LoVo (cell line): ENCODE results near the gene TRAF3.

ENCODE experiments used
- DNase-seq: peaks from one replicate; pipeline ENCODE4 v3.0.0-alpha.2; 2016; ENCODE audit warnings: low spot score

The TRAF3 gene, protein sequence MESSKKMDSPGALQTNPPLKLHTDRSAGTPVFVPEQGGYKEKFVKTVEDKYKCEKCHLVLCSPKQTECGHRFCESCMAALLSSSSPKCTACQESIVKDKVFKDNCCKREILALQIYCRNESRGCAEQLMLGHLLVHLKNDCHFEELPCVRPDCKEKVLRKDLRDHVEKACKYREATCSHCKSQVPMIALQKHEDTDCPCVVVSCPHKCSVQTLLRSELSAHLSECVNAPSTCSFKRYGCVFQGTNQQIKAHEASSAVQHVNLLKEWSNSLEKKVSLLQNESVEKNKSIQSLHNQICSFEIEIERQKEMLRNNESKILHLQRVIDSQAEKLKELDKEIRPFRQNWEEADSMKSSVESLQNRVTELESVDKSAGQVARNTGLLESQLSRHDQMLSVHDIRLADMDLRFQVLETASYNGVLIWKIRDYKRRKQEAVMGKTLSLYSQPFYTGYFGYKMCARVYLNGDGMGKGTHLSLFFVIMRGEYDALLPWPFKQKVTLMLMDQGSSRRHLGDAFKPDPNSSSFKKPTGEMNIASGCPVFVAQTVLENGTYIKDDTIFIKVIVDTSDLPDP

GRCh38 chr14:102776761-102777710 is at the start of gene TRAF3:
TSS of gene TRAF3 (plus strand) at chr14:102777449. CDS start at chr14:102870202, 92,753 bp downstream.
- DNase-seq: peak; percentile 44

GRCh38 chr14:102728501-102728900 is 48.7 kb upstream of the TRAF3 start:
- DNase-seq: no peak

GRCh38 chr14:102729268-102729667 is 48.0 kb upstream of the TRAF3 start:
- DNase-seq: no peak

- DNase-seq: no peak
Observed at GRCh38 chr14:102729825-102730224, 47.4 kb upstream of the TRAF3 start.

DNA sequence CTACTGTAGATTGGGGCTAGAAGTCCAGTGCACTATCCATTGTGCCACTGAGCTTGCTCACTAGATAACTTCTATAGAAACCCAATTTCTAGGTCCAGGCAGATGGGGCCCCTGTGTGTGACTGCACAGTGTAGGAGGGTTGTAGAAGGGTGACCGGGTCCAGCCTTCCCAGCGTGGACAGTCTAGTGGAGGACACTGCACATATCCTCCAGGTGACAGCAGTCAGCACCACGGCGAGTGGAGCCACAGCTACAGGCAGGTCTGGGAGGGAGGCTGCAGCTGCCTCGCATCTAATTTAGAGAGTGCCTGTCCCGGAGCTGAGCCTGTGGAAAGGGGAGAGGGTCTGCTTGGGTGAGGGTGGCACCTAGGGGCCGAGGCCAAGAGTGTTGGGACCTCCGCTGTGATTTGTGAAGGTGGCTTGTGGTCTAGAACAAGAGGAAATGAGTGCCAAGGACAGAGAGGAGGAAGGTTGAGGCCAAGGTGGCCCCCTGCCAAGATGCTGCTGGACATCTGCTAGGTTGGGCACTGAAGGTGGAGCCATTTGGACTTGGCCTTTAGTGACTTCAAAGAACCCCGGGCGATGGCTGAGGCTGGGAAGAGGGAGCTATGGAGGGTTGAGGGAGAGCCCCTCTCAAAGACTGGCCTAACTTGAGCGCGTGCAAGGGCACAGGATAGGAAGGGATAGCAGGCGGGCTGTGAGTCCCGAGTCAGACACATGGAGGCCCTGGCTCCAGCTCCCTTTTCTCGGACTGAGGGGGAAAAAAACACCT is 46.0 kb upstream of the TRAF3 start:
- no peak for DNase-seq

DNA sequence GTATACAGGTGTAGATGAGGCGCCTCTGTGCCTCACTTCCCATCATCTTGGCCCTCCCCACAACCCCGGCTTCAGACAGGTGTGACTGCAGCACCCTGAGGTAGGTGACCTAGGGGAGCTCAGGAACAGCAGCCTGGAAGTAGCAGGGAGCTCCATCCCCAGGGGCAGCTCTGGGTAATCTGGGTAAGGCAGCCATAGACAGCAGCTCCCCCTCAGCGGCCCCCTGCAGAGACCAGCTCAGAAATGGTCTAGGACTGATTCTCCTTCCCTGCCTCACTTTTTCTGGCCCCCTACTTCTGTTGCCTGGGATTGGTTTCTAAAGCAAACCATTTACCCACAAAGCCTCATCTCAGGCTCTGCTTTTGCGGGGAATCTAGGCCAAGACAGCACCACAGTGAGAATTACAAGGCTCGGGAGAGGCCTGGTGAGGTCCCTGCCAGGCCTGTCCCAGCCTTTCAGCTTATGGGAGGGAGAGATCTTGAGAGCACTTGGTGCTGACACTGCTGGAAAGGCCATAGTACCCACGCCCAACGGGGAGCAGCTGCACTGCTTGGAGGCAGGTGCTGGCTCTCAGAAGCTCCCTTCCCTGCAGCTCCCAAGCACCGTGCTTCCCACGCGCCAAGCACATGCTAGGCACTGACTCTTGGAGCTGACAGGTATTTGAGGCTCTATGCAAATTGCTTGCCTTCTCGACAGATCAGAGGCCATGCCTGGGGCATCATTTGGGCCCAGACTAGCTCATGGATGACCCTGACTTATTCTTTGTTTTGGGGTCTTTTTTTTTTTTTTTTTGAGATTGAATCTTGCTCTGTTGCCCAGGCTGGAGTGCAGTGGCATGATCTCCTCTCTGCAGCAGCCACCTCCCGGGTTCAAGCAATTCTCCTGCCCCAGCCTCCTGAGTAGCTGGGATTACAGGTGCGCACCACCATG is 45.1 kb upstream of the TRAF3 start:
- no peak for DNase-seq

- DNase-seq: no peak
Observed at GRCh38 chr14:102732924-102733323, 44.3 kb upstream of the TRAF3 start.

DNA sequence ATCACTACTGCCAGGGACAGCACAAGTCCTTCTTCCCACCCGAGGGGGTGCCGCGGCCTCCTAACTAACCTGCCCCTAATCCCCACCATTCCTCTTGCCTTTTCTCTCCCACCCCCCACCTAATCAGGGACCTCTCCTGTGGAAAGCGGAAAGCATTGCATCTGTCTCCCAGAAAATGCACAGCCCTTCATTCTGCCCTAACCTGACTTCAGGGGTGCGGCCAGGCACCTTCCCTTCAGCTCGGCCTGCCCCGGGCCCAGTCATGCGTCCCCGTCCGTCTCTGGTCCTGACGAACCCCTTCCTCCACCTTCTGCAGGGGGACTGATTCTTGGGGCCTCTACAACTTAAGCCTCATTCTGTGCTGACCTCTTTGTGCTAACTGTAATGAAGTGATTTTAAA is 43.9 kb upstream of the TRAF3 start:
- no peak for DNase-seq

DNA sequence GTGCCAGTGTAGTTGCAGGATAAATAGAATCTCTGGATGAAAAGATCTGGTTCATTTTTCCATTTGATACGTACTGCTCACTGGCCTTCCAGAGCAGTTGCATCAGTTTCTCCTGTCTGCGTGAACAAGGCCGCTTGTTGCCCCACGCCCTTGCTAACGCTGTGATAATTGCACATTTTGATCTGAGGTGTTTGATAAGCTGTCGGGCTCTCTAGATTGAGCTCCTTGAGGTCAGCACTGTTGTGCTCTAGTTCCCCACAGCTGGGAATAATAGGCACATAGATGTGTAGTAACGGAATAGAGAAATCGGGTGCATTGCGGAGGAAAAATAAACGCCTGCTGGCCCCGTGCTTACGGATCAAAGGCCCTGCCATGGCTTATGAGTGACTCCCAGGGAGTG is 42.8 kb upstream of the TRAF3 start:
- no peak for DNase-seq

DNA sequence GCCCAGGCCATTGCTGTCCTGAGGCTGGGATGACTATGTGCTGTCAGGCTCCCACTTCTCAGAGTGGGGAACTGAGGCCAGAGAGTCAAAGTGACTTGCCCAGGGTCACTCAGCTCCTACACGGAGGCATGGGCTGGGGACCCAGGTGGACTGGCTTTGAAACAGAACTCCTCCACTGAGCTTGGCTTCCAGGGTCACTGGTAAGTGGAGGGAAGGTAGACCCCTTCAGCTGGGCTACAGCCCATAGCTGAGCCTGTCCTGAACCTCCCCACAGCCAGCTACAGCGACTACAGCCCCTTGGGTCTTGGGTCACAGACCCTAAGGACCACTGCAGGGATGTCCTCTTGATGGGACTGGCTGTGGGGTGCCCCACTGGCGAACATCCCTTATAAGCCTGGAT is 40.3 kb upstream of the TRAF3 start:
- no peak for DNase-seq

- no peak for DNase-seq
Observed at GRCh38 chr14:102737402-102738372, 39.6 kb upstream of the TRAF3 start.

- DNase-seq: no peak
Observed at GRCh38 chr14:102738373-102739189, 38.7 kb upstream of the TRAF3 start.

- no peak for DNase-seq
Observed at GRCh38 chr14:102739190-102739469, 38.1 kb upstream of the TRAF3 start.

- DNase-seq: no peak
Observed at GRCh38 chr14:102746634-102747438, 30.4 kb upstream of the TRAF3 start.

- no peak for DNase-seq
Observed at GRCh38 chr14:102748806-102749205, 28.4 kb upstream of the TRAF3 start.

DNA sequence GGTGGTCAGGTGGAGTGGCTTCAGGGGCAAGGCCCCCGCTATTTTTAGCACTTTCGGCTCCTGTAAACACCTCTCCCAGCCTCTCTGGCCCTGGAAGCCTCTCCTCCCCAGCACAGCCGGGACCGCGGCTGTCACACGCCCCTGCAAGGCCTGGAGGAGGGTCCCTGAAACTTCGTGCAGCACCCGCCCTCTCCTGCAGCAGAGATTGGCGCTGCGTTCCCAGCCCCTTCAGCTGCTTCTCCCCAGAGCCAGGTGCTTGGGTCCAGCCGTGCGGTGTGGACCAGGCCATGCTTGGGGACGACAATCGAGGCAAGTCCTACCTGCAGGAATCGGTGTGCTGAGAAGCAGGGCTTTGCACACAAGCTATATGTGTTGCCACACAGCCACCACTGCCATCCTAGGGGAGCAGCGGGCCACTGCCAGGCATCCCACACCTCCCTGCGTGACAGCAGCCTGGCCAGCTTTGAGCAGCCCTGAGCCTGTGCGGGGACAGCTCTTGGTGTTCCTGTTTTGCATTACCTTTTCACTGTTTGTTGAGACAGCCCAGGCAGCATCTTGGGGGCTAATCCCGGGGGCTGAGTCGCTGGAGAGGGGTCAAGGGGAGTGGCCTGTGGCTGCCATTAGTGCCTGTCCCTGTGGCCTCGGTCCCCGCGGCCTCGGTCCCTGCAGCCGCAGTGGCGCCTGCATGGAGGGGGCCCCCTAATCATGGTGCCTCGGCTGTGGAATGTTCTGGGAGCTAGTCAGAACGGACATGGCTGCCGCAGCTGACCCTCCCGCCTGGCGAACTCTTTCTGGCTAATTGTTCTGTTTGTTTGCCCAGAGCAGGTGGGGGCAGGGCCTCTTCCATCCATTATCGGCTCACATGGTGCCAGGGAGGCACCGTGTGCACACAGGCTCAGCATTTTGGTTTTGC is 27.6 kb upstream of the TRAF3 start:
- DNase-seq: no peak

- DNase-seq: no peak
Observed at GRCh38 chr14:102750376-102750775, 26.9 kb upstream of the TRAF3 start.
